ENCODE data around the gene HERPUD1. TPM values are rescaled to one million over a fixed set of nuclear protein-coding genes. Genes with fewer than 3 reads are reported as not detected.

HERPUD1 gene
- total and polyA plus RNA-seq, 2 of the 8 experiments (the other 6 are each of a cell fraction or from before 2014, with no cell fraction given), result 23.3 to 34.7 TPM

- TF ChIP-seq CHD7 (IDR thresholded peaks at IDR 0.05; ENCODE audit: insufficient replicate concordance, low read length) (no peak), RXRA (IDR thresholded peaks at IDR 0.05; ENCODE audit: insufficient read depth, low read depth, low read length) (no peak), CTBP2 (IDR thresholded peaks at IDR 0.05; ENCODE audit: borderline replicate concordance, insufficient read depth, insufficient read length, low read length) (no peak), TCF12 (IDR thresholded peaks at IDR 0.05; ENCODE audit: low read depth, low read length) (no peak), PHF8 (conservative IDR thresholded peaks at IDR 0.05; ENCODE audit: low read depth, low read length) (no peak), SIX5 (IDR thresholded peaks at IDR 0.05; ENCODE audit: low read depth, low read length) (no peak)
These were observed 1.3 kb upstream of the HERPUD1 start (continued) for GRCh38 chr16:56930486-56931270.
